HepG2 (cell line): ENCODE measurements around the gene DSTN. TPM values are rescaled to one million over a fixed set of nuclear protein-coding genes. Genes with fewer than 3 reads are reported as not detected.

Experiments
- ATAC-seq: fragments of 200-7000 bp; cut with Tn5 transposase; 3 replicates; pipeline ENCODE4 v1.9.1; 2020; ENCODE audit warnings: mild to moderate bottlenecking, moderate library complexity
- BruUV-seq: library from RNA; stranded (reverse); fragments of 400-500 nt; replicated peaks from 2 replicates; lab custom pipeline; 2021; lab: Mats Ljungman, UMichigan
- CTCF ChIA-PET: fragments of 300-600 bp; formaldehyde crosslinking; extraction: SDS; loops from one replicate; lab custom pipeline; 2021; ENCODE audit warnings: low total read pairs, inconsistent platforms, low intra/inter-chr PET ratio; lab: Yijun Ruan, JAX
- POLR2A ChIA-PET: fragments of 350-600 bp; sonication (Branson Sonifier 250); formaldehyde crosslinking; loops from one replicate; lab custom pipeline; 2020; ENCODE audit warnings: antibody characterized with exemption, inconsistent platforms; lab: Yijun Ruan, JAX
- DNase-seq: peaks from one replicate; pipeline ENCODE4 v3.0.0-alpha.2; 2015; ENCODE audit warnings: low spot score
- FAIRE-seq: peaks from 3 replicates; lab custom pipeline; 2011; peaks lifted over from hg19 to GRCh38; lab: Jason Lieb, UNC
- H2AFZ ChIP-seq: one replicate; pipeline ENCODE4 v1.6.1; 2011; ENCODE audit warnings: low read length, inconsistent platforms
- H3K27ac ChIP-seq: fragments of 300-600 bp; 3 replicates; pipeline ENCODE4 v1.8.0; 2011; ENCODE audit warnings: mixed run types, mild to moderate bottlenecking, mixed read lengths, low read length, inconsistent platforms; ENCODE audit not compliant: insufficient read depth; ENCODE audit errors: extremely low read length
- H3K27me3 ChIP-seq, 2 experiments: fragments of 200-600 bp in 1 of 2; 2 replicates in 1 of 2; 3 replicates in 1 of 2; pipeline versions ENCODE4 v1.6.0 to v1.8.0; 2011; ENCODE audit warnings: low read length in 2 of 2, mild to moderate bottlenecking in 2 of 2, moderate library complexity in 2 of 2, inconsistent platforms in 1 of 2; ENCODE audit not compliant: insufficient read depth in 2 of 2, control insufficient read depth in 1 of 2
- H3K36me3 ChIP-seq, 2 experiments: fragments of 200-600 bp in 1 of 2; replicated peaks in 1 of 2; 2 replicates in 1 of 2; 3 replicates in 1 of 2; pipeline versions ENCODE4 v1.5.1 to v1.8.0; 2011; ENCODE audit warnings: low read length in 2 of 2, inconsistent platforms in 1 of 2; ENCODE audit not compliant: insufficient read depth in 2 of 2, control insufficient read depth in 1 of 2
- H3K4me1 ChIP-seq: 2 replicates; pipeline ENCODE4 v1.5.1; 2012; ENCODE audit warnings: low read length, inconsistent platforms; ENCODE audit not compliant: insufficient read depth
- H3K4me2 ChIP-seq: 2 replicates; pipeline ENCODE4 v1.6.0; 2011; ENCODE audit warnings: low read depth, low read length, inconsistent platforms
- H3K4me3 ChIP-seq, 3 experiments: fragments of 200-600 bp in 1 of 3; sonication (generic), shearing (Covaris generic) in 1 of 3; replicated peaks in 1 of 3; 2 replicates each; pipeline ENCODE4 v1.5.1; 2011 to 2016; ENCODE audit warnings: low read length in 3 of 3, inconsistent platforms in 2 of 3, low read depth in 2 of 3, mild to moderate bottlenecking in 2 of 3, control low read depth in 1 of 3, mixed read lengths in 1 of 3; ENCODE audit not compliant: insufficient read depth in 1 of 3
- H3K79me2 ChIP-seq: one replicate; pipeline ENCODE4 v1.6.1; 2011; ENCODE audit warnings: low read length, inconsistent platforms; ENCODE audit not compliant: insufficient read depth
- H3K9ac ChIP-seq: 2 replicates; pipeline ENCODE4 v1.6.0; 2011; ENCODE audit warnings: mild to moderate bottlenecking, low read depth, low read length, inconsistent platforms; ENCODE audit not compliant: insufficient read depth
- H3K9me3 ChIP-seq: 2 replicates; pipeline ENCODE4 v1.5.1; 2012; ENCODE audit warnings: mild to moderate bottlenecking, low read length
- H4K20me1 ChIP-seq: 2 replicates; pipeline ENCODE4 v1.6.0; 2011; ENCODE audit warnings: inconsistent platforms, mild to moderate bottlenecking, low read length, moderate library complexity; ENCODE audit not compliant: insufficient read depth
- AGO2 ChIP-seq: fragments of 200-400 bp; formaldehyde crosslinking; optimal IDR thresholded peaks from 2 replicates; pipeline ENCODE3; 2017; ENCODE audit warnings: mild to moderate bottlenecking, low read depth, low read length, moderate library complexity
- BHLHE40 ChIP-seq: IDR thresholded peaks from 2 replicates; pipeline ENCODE4 v1.6.1; 2011; ENCODE audit warnings: low read length, improper control_type of control experiment
- HMG20A ChIP-seq: IDR thresholded peaks from 2 replicates; pipeline ENCODE4 v1.6.1; 2016; ENCODE audit warnings: borderline replicate concordance
- KMT2A ChIP-seq: sonication (generic); formaldehyde crosslinking; IDR thresholded peaks from 2 replicates; pipeline ENCODE4 v1.4.0; 2020; ENCODE audit warnings: missing genetic modification reagents
- MAFG ChIP-seq: sonication (generic); formaldehyde crosslinking; IDR thresholded peaks from 2 replicates; pipeline ENCODE4 v1.5.1; 2020; ENCODE audit warnings: mild to moderate bottlenecking, missing genetic modification reagents
- MAFK ChIP-seq, 2 experiments: IDR thresholded peaks in 1 of 2; conservative IDR thresholded peaks in 1 of 2; 2 replicates each; pipeline ENCODE4 v1.6.1; 2011; ENCODE audit warnings: improper control_type of control experiment in 2 of 2, low read length in 2 of 2
- MED13 ChIP-seq: sonication (generic); formaldehyde crosslinking; IDR thresholded peaks from 2 replicates; pipeline ENCODE4 v1.5.0; 2020; ENCODE audit warnings: missing genetic modification reagents
- MIER2 ChIP-seq: IDR thresholded peaks from 2 replicates; pipeline ENCODE4 v1.6.1; 2016; ENCODE audit warnings: missing biosample characterization, missing genetic modification reagents
- MTF2 ChIP-seq: sonication (generic); formaldehyde crosslinking; IDR thresholded peaks from 2 replicates; pipeline ENCODE4 v1.5.0; 2020; ENCODE audit warnings: missing genetic modification reagents, borderline replicate concordance
- MYNN ChIP-seq: sonication (generic); formaldehyde crosslinking; IDR thresholded peaks from 2 replicates; pipeline ENCODE4 v1.4.0; 2020; ENCODE audit warnings: mild to moderate bottlenecking, low read depth, missing genetic modification reagents
- SMAD1 ChIP-seq: sonication (generic); formaldehyde crosslinking; IDR thresholded peaks from 2 replicates; pipeline ENCODE4 v1.4.0; 2020; ENCODE audit warnings: missing genetic modification reagents, low read depth, mild to moderate bottlenecking, borderline replicate concordance
- SUZ12 ChIP-seq: fragments of 150-350 bp; IDR thresholded peaks from 2 replicates; pipeline ENCODE4 v1.6.1; 2014; ENCODE audit warnings: low read depth, low read length
- TAF1 ChIP-seq: sonication (generic); formaldehyde crosslinking; IDR thresholded peaks from 2 replicates; pipeline ENCODE4 v1.4.0; 2020; ENCODE audit warnings: missing genetic modification reagents
- ZBTB38 ChIP-seq: sonication (generic); formaldehyde crosslinking; IDR thresholded peaks from 2 replicates; pipeline ENCODE4 v1.5.1; 2020; ENCODE audit warnings: mild to moderate bottlenecking, missing genetic modification reagents
- ZFP82 ChIP-seq: sonication (generic); formaldehyde crosslinking; IDR thresholded peaks from 2 replicates; pipeline ENCODE4 v1.5.1; 2020; ENCODE audit warnings: mild to moderate bottlenecking, missing genetic modification reagents, borderline replicate concordance
- ZNF333 ChIP-seq: sonication (generic); formaldehyde crosslinking; IDR thresholded peaks from 2 replicates; pipeline ENCODE4 v1.4.0; 2020; ENCODE audit warnings: mild to moderate bottlenecking, missing genetic modification reagents, borderline replicate concordance
- ZNF629 ChIP-seq: sonication (generic); formaldehyde crosslinking; conservative IDR thresholded peaks from 2 replicates; pipeline ENCODE4 v1.5.0; 2020; ENCODE audit warnings: missing genetic modification reagents
- ZNF746 ChIP-seq: sonication (generic); formaldehyde crosslinking; IDR thresholded peaks from 2 replicates; pipeline ENCODE4 v1.8.0; 2022; ENCODE audit warnings: mild to moderate bottlenecking, missing genetic modification reagents
- ZNF777 ChIP-seq: sonication (generic); formaldehyde crosslinking; IDR thresholded peaks from 2 replicates; pipeline ENCODE4 v1.4.0; 2020; ENCODE audit warnings: missing genetic modification reagents
- WGBS: methylation state at CpG from one replicate; pipeline ENCODE4 v1.1.6; 2017; ENCODE audit warnings: low lambda C conversion rate; 5-methylcytosine and 5-hydroxymethylcytosine counted together
- in situ Hi-C: cut with HindIII; loops from 2 replicates; pipeline ENCODE4 v1.10.0; 2017; ENCODE audit warnings: low pct_unique_long_range_greater_than_20kb; ENCODE audit not compliant: extremely low pct_ligation_motif_present
- intact Hi-C: fragments of 100-400 bp; cut with micrococcal nuclease; formaldehyde crosslinking; loops from one replicate; pipeline ENCODE4 v1.10.0; 2022; ENCODE audit not compliant: unreplicated experiment
- polyA plus RNA-seq, 8 experiments: library from polyadenylated mRNA; depleted of rRNA in 3 of 8; stranded (reverse) in 7 of 8; unstranded in 1 of 8; fragments of >200 nt; fragmentation: Illumina TruSeq in 4 of 8; extraction: Trizol in 4 of 8; gene quantifications; 2 replicates each; pipeline versions ENCODE4 v1.2.1 to v1.2.3, GENCODE V29; 2011 to 2016; ENCODE audit warnings: low read depth in 4 of 8, missing spikeins in 1 of 8, mixed read lengths in 1 of 8; ENCODE audit not compliant: insufficient read depth in 1 of 8
- total RNA-seq, 5 experiments: library from RNA; depleted of rRNA; stranded (reverse); fragments of >200 nt; fragmentation: Illumina TruSeq; extraction: Trizol; gene quantifications; 2 replicates each; pipeline ENCODE4 v1.2.3, GENCODE V29; 2016; ENCODE audit warnings: low read depth in 1 of 5
- TF ChIP-seq, protein P1 (sequence below): sonication (generic); formaldehyde crosslinking; IDR thresholded peaks from 2 replicates; pipeline ENCODE4 v1.4.0; 2020; ENCODE audit warnings: mild to moderate bottlenecking, missing genetic modification reagents
- TF ChIP-seq, protein P2 (sequence below): sonication (generic); formaldehyde crosslinking; IDR thresholded peaks from 2 replicates; pipeline ENCODE4 v1.5.0; 2020; ENCODE audit warnings: missing genetic modification reagents
- TF ChIP-seq, protein P3 (sequence below): sonication (generic); formaldehyde crosslinking; IDR thresholded peaks from 2 replicates; pipeline ENCODE4 v1.4.0; 2020; ENCODE audit warnings: missing genetic modification reagents, low read depth, mild to moderate bottlenecking, borderline replicate concordance

The DSTN gene
- total and polyA plus RNA-seq, 2 of the 13 experiments (the other 11 are each of a cell fraction or from before 2014, with no cell fraction given), result 27.6 to 106 TPM

DNA sequence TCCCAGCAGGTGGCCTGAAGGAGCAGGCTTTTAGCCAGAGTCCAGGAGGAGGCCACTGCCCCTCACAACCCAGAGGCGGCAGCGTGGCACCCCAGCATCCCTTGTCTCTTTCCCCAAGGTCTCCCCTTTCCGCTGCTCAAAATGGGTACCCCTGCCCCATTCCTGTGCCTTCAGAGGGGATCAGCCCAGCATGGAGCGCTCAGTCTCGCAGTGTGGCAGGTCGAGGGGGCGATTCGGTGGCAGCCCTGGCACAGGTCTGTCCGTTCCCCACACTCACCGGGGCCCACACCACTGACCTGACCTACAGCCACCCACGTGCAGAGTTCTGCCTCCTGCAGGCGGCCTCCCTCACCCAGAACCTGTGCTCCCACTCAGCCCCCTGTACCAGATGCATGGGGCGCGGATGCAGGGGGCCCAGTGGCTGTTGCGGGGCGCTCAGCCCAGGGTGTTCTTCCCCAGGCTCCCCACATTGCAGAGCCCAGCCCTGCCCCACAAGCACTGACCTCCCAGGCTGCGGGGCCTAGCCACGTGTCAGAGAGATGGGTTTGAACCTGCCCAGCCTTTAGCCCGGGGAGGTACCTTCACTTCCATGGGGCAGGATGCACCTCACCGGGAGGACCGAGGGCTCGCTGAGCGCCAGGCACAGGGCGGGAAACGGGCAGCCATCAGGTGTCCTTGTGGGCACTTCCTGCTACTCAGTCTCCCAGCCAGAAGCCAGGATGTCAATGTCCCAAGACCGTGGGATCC is 41.8 kb downstream of the DSTN start:
- Histone ChIP-seq H3K27ac (peak overlapping the region; percentile 32), H3K79me2 (no peaks in the 10 kb centered on the region), H4K20me1 (peaks cover 12% of the 10 kb centered on the region; the same call in 1 of the 2 replicates), H3K4me2 (no peak overlapping the region), H3K36me3 (peaks cover 19 to 31% of the 10 kb centered on the region in 2 experiments), H3K4me3 (no peak overlapping the region), H2AFZ (no peak overlapping the region), H3K9ac (no peak overlapping the region), H3K4me1 (peaks cover 22% of the 10 kb centered on the region), H3K9me3 (no peaks in the 10 kb centered on the region), H3K27me3 (no peaks in the 10 kb centered on the region)
- ChIA-PET POLR2A (interaction anchor here (1.4 kb wide), 1 partner anchor 10 kb away, joined by 3 read pairs; no protein-coding TSS in a partner anchor), CTCF (interaction anchor here (0.9 to 3.1 kb wide), 4 partner anchors 75 to 327 kb away, joined by 3 to 11 read pairs (median 6); no protein-coding TSS in a partner anchor)
- ATAC-seq (peak; percentile 14), FAIRE-seq (no peak), DNase-seq (peak; percentile 65)
- WGBS, result 92% methylated on average over 22 of the region's 26 CpGs
- intact Hi-C loops, result no loop called here
- no TSS peak for BruUV-seq
- in situ Hi-C loops, result loop anchor here (5.0 kb wide), 1 partner anchor 74 kb away; no protein-coding TSS in a partner anchor
- TF ChIP-seq, protein P1, sequence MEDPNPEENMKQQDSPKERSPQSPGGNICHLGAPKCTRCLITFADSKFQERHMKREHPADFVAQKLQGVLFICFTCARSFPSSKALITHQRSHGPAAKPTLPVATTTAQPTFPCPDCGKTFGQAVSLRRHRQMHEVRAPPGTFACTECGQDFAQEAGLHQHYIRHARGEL (CRISPR knock-in tag), result no peak
- TF ChIP-seq ZNF777 (CRISPR knock-in tag), result 0 out of 2 replicates have a peak, but pooled peaks have one; percentile 26
- TF ChIP-seq MAFK (conservative IDR thresholded peaks at IDR 0.05 in 1 of 2, IDR thresholded peaks at IDR 0.05 in 1 of 2; ENCODE audit: low read length in 2 of 2), result no peak
- TF ChIP-seq ZFP82 (CRISPR knock-in tag), result 0 out of 2 replicates have a peak, but pooled peaks have one; percentile 51
- TF ChIP-seq ZNF746 (CRISPR knock-in tag), result no peak
- TF ChIP-seq ZNF333 (CRISPR knock-in tag), result 0 out of 2 replicates have a peak, but pooled peaks have one; percentile 59
- TF ChIP-seq MAFG (CRISPR knock-in tag), result no peak; the same call in 1 of the 2 replicates
- no peak for TF ChIP-seq SMAD1 (CRISPR knock-in tag)
- TF ChIP-seq MTF2 (CRISPR knock-in tag), result no peak
- TF ChIP-seq SUZ12, result no peak
- TF ChIP-seq MYNN, result no peak; the same call in 1 of the 2 replicates
- TF ChIP-seq KMT2A (CRISPR knock-in tag), result 0 out of 2 replicates have a peak, but pooled peaks have one; percentile 34
- TF ChIP-seq MED13 (CRISPR knock-in tag), result no peak
- TF ChIP-seq BHLHE40, result no peak
- TF ChIP-seq HMG20A, result no peak
- TF ChIP-seq TAF1 (CRISPR knock-in tag), result no peak
- TF ChIP-seq MIER2 (CRISPR knock-in tag), result no peak
- TF ChIP-seq ZBTB38 (CRISPR knock-in tag), result no peak
- no peak for TF ChIP-seq ZNF629
- TF ChIP-seq, protein P2, sequence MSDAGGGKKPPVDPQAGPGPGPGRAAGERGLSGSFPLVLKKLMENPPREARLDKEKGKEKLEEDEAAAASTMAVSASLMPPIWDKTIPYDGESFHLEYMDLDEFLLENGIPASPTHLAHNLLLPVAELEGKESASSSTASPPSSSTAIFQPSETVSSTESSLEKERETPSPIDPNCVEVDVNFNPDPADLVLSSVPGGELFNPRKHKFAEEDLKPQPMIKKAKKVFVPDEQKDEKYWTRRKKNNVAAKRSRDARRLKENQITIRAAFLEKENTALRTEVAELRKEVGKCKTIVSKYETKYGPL (CRISPR knock-in tag), result no peak
- peak; percentile 93 for TF ChIP-seq AGO2
- TF ChIP-seq, protein P3, sequence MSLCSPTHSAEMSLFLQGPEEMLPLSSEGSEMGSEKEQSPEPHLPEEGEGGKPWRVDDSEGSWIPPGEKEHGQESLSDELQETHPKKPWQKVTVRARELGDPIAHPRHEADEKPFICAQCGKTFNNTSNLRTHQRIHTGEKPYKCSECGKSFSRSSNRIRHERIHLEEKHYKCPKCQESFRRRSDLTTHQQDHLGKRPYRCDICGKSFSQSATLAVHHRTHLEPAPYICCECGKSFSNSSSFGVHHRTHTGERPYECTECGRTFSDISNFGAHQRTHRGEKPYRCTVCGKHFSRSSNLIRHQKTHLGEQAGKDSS, result no peak; the same call in 1 of the 2 replicates
